MM.1S (cell line): ENCODE data around the gene SYT13.

Experiments used
- EZH2 ChIP-seq: fragments of 300-600 bp; sonication (generic); optimal IDR thresholded peaks from 2 replicates; pipeline ENCODE3; 2017; ENCODE audit warnings: low read depth, mild to moderate bottlenecking, antibody characterized with exemption, low read length, mixed read lengths
- TF ChIP-seq, protein P1 (sequence below): fragments of 300-600 bp; sonication (generic); IDR thresholded peaks from 2 replicates; pipeline ENCODE4 v1.5.1; 2016; ENCODE audit warnings: antibody characterized with exemption, low read length, mixed read lengths

DNA sequence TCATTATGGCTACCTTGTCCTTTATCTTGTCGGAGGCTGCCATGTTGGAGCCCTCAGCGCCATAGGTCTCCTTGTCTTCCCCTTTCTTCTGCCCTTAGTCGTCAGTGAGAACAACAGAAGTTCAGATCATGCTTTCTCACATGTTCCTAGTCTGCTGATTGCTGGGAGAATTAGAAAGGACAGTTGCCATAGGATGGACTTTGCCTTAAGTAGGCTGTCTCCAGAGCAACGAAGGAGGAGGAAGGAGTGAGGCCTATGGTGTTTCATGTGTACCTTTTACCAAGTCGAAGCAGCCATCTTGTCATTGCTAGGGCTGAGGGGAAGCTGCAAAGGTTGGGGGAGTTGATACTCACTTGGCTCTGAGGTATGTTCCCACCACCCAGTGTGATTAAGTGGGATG lies 62.6 kb downstream of the SYT13 start:
- TF ChIP-seq, protein P1, sequence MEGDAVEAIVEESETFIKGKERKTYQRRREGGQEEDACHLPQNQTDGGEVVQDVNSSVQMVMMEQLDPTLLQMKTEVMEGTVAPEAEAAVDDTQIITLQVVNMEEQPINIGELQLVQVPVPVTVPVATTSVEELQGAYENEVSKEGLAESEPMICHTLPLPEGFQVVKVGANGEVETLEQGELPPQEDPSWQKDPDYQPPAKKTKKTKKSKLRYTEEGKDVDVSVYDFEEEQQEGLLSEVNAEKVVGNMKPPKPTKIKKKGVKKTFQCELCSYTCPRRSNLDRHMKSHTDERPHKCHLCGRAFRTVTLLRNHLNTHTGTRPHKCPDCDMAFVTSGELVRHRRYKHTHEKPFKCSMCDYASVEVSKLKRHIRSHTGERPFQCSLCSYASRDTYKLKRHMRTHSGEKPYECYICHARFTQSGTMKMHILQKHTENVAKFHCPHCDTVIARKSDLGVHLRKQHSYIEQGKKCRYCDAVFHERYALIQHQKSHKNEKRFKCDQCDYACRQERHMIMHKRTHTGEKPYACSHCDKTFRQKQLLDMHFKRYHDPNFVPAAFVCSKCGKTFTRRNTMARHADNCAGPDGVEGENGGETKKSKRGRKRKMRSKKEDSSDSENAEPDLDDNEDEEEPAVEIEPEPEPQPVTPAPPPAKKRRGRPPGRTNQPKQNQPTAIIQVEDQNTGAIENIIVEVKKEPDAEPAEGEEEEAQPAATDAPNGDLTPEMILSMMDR = no peak
- no peak for TF ChIP-seq EZH2
